Measurements from ENCODE around the gene CD70.

DNA sequence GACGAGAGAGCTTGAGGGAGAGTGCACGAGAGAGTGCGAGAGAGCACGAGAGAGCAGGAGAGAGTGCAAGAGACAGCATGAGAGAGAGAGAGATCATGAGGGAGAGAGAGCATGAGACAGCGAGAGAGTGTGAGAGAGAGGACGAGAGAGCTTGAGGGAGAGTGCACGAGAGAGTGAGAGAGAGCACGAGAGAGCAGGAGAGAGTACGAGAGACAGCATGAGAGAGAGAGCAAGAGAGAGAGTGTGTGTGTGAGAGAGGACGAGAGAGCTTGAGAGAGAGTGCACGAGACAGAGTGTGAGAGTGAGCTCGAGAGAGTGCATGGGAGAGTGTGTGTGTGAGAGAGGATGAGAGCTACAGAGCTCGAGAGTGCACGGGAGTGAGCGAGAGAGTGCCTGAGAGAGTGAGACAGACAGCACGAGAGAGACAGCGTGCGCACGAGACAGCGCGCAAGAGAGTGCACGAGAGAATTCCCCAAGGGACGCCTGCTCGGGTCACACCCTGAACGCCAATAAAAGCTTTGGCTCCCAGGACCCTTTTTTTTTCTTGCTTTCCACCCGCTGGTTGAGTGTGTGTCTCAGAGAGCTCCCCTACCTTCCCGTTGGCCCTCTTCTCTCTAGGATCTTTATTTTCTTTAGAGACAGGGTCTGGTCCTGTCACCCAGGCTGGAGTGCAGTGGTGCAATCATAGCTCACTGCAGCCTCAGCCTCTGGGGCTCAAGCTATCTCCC, 3.7 kb downstream of the CD70 start:
- TF ChIP-seq, protein P1, sequence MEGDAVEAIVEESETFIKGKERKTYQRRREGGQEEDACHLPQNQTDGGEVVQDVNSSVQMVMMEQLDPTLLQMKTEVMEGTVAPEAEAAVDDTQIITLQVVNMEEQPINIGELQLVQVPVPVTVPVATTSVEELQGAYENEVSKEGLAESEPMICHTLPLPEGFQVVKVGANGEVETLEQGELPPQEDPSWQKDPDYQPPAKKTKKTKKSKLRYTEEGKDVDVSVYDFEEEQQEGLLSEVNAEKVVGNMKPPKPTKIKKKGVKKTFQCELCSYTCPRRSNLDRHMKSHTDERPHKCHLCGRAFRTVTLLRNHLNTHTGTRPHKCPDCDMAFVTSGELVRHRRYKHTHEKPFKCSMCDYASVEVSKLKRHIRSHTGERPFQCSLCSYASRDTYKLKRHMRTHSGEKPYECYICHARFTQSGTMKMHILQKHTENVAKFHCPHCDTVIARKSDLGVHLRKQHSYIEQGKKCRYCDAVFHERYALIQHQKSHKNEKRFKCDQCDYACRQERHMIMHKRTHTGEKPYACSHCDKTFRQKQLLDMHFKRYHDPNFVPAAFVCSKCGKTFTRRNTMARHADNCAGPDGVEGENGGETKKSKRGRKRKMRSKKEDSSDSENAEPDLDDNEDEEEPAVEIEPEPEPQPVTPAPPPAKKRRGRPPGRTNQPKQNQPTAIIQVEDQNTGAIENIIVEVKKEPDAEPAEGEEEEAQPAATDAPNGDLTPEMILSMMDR (conservative IDR thresholded peaks at IDR 0.05; ENCODE audit: low read depth, low read length) = no peak
- no peak for TF ChIP-seq EZH2 (IDR thresholded peaks at IDR 0.05; ENCODE audit: borderline replicate concordance, low read depth, low read length, poor library complexity, severe bottlenecking)
